ENCODE measurements around the gene SDHAF4.
A peak's percentile ranks its signal among the peaks of the same experiment; 100 is the strongest.
"Not testable (repeated sequence)": the region's sequence is repeated elsewhere in the genome, so short reads cannot be mapped to it uniquely, and the experiment has no call there.

The SDHAF4 gene

DNA sequence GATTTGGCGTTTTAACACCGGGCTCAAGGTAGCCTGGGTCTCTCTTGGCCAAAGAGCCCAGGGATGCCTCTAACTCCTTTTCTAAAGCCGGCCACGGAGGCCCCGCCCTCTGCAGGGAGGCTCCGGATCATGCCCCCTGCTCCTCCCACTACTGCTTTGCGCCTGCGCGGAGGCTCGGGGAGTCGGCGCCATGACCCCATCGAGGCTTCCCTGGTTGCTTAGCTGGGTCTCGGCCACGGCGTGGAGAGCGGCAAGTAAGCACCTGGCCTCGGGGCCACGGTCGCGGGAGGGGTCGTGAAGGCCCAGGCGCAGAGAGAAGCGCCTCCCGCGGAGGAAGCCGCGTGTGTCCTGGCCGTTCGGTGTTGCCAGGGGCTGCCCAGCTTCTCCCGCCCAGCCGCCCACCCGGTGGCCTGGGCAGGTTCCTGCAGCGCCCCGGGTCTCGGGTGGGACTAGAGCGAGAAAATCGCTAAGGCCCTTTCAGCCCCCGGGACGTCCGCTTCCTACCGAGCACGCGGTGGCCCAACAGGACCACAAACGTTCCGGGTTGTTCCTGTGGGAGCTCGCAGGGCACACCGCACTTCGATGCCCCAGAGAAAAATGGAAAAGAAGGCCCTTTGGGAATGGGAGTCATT, at the start of gene SDHAF4:
TSS of gene SDHAF4 (plus strand) at position 180 of the 632 bp plus-strand sequence. CDS start at position 191, 11 bp downstream.
- DNase-seq, result peak; percentile 87

DNA sequence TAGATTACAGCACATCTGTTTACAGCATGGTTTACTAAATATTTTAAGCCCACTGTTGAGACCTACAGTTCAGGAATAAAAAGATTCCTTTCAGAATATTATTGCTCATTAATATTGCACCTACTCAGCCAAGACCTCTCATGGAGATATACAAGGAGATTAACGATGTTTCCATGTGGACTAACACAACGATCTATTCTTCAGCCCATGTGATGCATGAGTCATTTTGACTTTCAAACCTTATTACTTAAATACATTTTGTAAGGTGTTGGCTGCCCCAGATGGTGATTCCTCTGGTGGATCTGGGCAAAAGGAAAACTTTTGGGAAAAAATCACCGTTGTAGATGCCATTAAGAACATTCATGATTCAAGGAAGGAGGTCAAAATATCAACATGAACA, 48.0 kb upstream of the SDHAF4 start:
- no peak for DNase-seq

DNA sequence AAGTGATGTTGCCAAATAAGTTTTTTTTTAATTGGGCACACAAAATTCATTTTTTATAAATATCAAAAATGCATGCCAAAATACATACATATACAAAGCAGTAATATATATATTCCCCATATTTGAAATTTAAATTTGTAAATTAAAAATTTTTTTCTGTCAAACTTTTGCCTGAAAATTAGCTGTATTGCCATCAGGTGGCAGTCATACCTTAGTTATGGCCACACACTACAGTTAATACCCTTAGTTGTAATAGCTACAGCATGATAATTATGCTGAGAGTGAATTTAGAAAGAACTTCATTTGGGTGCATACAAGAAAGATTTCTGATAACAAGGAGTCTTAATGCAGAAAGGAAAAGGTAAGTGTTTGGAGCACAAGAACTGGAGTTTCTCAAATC, 46.2 kb upstream of the SDHAF4 start:
- peak; percentile 21 for DNase-seq

DNA sequence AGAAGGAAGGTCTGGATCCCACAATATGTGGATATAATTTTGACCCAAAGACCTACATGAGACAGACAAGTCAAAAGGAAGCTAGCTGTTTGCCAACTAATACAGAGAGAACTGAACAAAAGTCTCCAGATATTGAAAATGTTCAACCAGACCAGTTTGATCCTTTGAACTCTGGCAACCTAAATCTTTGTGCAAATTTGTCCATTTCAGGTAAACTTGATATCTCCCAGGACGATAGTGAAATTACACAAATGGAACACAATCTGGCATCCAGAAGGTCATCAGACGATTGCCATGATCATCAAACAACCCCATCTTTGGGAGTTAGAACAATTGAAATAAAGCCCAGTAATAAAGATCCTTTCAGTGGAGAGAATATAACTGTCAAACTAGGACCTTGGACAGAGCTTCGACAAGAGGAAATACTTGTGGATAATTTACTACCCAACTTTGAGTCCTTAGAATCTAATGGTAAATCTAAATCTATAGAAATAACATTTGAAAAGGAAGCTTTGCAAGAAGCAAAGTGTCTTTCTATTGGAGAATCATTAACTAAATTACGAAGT, 41.9 kb upstream of the SDHAF4 start:
- no peak for DNase-seq

DNA sequence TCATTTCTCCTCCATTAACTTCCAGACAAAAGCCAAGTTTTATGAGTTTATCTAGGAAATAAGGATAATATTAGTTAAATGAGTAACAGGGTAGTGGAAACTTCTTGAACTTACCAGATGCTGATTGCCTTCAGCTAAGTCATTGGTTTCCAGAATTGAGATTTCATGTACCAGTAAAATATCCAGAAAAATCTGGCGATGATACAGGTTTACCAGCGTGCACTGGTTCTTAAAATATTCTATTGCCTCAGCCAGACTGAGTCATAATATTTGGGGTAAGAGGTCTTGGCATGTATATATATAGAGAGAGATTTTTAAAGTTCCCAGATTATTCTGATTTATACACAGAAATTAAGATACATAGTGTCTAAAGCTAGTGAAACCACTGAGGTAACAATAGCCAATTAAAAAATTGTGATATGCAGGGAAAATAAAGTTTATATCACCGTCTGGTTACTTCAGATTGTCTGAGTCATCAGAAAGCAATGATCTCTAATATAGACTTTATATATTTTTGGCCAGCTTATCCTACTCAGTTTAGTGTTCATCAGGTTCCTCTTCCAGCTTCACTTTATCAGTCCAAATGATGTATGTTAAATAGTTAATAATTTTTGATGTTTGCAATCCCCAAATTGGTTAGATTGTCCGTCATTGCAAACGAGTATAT, 39.5 kb upstream of the SDHAF4 start:
- DNase-seq, result no peak

DNA sequence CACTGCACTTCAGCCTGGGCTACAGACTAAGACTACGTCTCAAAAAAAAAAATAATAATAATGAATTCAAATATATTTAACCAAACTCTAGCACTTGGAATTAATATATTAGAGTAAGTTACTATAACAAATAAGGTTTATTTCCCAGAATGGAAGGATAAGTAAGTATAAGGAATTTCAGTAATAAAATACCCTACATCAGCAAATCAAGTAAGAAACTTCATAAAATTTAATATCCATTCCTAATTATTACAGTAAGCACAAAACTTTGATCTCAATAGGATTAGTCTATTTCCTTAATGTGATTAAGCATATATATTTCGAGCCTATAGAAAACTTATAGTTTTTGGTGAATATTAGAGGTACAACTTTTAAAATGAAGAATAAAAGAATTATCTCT, 36.7 kb upstream of the SDHAF4 start:
- DNase-seq, result no peak

DNA sequence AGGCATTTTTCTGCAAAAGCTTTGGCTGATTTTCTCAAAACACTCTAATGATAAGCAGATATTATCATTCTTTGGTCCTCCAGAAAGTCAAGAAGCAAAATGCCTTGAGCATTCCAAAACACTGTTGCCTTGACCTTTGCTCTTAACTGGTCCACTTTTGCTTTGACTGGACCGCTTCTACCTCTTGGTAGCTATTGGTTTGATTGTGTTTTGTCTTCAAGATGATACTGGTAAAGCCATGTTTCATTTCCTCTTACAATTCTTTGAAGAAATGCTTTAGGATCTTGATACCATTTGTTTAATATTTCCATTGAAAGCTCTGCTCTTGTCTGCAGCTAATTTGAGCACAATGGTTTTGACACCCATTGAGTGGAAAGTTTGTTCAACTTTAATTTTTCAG, 35.6 kb upstream of the SDHAF4 start:
- DNase-seq, result no peak

DNA sequence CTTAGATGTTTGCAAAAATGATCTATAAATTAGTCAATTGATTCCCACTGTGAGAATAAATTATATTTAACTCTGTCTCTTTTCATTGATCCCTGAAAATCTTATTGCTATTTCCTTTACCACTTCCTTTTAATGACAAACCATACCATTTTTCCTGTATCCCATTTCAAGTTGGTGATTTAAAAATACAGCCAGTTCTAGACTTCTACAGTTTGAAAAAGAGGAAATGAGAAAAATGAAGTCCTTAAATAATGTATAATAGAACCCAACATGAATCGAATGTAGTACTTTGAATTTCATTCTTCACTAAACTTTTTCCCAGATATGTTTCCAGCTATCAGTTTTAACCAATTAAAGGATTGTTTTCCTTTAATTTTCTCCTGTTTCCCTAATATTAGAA, 29.5 kb upstream of the SDHAF4 start:
- DNase-seq, result no peak

DNA sequence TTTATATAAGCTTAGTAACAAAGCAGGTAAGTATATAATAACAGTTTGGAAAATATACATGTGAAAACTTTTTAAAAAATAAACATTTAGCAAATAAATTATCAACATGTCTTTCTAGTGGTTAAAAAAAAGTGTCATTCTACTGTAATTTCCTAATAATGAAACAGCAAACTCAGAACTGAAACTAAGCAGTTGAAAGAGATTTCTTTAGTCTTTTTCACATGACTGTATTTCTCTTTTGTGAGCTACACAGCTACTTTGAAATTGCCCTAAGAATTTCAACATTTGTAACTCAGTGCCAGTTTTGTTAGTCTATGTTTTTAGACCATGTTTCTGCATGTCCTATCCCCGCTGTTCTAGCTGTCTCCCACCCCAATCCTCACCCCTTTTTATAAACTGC, 28.4 kb upstream of the SDHAF4 start:
- no peak for DNase-seq

DNA sequence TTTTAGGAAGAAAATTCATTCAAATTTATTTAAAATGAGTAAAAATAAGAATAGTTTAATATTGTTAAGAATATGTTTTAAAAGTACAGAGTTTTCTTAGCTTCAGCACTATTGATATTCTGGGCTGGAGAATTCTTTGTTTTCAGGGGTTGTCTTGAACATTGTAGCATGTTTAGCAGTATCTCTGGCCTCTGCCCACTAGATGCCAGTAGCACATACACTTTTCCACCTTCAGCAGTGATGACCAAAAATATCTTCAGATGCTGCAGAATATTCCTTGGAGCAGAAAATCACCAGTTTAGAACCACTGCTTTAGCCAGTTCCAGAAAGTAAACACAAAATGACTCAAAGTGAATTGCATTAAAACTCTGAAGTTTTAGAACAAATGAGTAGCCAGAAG, 19.4 kb upstream of the SDHAF4 start:
- DNase-seq, result no peak

DNA sequence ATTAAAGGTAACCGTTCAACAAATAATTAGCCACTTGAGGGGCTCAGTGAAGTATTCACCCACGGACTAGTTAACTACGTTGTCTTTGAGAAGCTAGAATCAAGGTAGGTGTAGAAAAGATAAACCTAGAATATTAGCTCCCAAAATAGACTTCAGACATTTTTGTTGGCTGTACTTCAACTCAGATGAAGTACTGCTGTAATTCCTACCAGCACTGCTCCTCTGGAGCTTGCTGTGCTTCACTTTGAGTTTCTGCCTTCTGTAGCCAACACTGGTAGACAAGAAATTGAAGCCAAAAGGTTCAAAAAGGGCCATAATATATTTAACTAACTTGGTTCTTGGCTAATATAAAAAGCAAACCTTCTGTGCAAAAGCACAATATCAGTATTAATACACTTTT, 18.8 kb upstream of the SDHAF4 start:
- DNase-seq, result no peak

DNA sequence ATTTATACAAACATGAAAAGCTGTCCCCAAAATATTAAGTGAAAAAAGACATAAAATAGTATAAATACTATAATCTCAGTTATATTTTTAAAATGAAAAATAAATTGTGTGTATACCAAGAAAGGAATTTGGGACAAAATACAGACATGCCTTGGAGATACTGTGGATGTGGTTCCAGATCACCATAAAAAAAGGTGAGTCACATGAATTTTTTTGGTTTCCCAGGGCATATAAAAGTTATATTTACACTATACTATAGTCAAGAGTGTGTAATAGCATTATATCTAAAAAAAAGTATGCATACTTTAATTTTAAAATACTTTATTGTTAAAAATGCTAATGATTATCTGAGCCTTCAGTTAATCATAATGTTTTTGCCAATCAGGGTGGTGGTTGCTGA, 17.4 kb upstream of the SDHAF4 start:
- DNase-seq, result no peak

DNA sequence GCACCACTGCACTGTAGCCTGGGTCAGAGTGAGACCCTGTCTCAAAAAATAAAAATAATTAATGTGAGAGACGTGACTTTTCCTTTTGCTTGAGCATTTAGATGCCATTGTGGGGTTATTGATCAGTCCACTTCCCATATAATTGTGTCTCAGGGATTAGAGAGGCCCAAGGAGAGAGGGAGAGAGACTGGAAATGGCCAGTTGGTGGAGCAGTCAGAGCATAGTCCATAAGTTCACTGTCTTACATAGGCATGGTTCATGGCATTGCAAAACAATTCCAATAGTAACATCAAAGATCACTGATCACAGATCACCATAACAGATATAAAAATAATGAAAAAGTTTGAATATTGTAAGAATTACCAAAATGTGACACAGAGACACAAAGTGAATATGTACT, 15.2 kb upstream of the SDHAF4 start:
- no peak for DNase-seq

DNA sequence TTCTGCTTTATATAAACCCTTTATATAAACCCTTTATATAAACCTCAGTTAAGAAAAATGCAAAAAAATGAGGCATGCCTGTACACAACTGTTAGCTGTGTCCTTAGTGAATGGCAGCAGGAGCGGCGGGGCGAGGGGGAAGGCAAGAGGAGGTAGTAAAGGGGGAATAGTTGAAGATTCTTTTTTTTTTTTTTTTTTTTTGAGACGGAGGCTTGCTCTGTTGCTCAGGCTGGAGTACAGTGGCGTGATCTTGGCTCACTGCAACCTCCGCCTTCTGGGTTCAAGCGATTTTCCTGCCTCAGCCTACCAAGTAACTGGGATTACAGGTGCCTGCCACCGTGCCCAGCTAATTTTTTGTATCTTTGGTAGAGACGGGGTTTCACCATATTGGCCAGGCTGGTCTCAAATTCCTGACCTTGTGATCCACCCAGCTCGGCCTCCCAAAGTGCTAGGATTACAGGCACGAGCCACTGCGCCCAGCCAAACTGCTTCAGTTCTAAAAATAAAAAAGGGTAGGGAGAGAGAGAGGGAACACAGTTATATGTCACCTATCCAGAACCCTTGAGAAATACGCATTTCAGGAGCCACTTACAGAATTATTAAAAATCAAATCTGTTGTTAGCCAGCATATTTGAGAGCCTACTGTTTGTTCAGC, 14.3 kb upstream of the SDHAF4 start:
- not testable (repeated sequence) for DNase-seq

DNA sequence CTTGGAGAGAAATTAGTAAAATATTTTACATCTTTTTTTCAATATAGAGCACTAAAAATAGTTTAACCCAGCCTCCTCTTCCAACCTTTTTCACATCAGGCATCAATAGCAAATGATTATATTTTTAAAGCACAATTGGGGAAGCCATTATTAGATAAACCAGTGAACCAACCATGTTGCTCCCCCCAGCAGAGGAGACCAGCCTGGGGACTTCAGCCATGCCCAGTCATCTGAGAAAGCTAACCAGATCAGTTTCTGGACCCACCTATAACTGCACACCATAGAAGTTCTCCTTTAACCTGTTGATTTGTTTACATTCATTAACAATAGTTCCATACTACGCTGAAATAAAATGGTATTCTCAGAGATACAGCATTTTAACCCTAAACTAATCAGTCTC, 13.8 kb upstream of the SDHAF4 start:
- DNase-seq, result no peak

DNA sequence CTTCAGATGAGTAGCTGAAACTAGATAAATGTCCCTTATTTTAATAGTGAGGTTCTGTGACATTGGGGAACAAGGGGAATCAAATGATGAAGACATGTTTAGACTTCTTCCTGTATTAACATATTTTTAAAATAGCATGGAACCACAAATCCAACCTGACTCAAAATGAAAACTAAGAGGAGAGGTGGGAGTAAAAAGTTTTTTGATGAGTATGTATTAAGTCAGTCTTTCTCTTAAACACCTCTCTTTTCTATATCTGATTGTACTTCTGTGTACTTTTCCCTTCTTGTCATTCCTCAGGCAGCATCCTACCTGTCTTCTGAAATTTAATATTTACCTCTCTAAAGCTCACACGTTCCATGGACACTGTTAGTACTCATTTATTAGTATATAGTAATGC, 8.7 kb upstream of the SDHAF4 start:
- no peak for DNase-seq

DNA sequence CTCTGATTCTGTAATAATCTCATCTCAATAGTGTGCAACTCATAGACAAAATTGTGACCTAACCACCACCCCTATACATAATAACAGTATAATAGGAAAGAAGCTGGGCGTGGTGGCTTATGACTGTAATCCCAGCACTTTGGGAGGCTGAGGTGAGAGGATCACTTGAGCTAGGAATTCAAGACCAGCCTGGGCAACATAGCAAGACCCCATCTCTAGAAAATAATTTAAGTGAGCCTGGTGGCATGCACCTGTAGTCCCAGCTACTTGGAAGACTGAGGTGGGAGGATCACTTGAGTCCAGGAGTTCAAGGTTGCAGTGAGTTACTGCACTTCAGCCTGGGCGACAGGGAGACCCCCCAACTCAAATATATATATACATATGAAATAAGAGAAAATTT, 4.3 kb upstream of the SDHAF4 start:
- not testable (repeated sequence) for DNase-seq

DNA sequence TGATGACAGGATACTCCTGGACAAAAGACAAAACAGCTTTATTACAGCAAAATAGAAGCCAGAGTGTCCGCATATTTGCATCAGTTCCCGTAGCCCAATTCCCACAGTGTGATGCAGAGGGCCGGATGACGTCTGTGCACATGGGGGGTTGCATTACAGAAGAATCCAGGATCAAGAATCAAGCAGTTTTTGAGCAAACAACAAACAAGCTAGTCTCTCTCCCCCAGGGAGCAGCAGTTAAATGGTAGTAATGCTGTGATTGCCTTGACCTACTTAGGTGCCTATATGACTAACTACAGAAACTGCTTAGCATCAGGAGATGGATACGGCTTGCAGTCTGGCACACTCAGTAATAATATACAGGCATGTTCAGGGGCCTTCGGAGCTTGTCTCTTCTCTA, 3.2 kb upstream of the SDHAF4 start:
- no peak for DNase-seq

DNA sequence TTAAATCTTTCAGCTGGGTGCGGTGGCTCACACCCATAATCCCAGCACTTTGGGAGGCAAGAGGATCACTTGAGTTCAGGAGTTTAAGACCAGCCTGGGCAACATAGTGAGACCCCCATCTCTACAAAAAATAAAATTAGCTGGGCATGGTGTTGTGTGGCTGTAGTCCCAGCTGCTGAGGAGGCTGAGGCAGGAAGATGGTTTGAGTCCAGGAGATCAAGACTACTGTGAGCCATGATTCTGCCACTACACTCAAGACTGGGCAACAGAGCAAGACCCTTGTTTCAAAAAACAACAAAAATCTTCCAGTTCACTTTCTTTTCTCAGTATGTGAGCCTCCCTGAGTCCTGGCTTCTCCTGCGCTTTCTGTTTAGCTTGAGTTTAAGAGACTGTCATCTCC, 7.9 kb downstream of the SDHAF4 start:
- DNase-seq, result no peak

DNA sequence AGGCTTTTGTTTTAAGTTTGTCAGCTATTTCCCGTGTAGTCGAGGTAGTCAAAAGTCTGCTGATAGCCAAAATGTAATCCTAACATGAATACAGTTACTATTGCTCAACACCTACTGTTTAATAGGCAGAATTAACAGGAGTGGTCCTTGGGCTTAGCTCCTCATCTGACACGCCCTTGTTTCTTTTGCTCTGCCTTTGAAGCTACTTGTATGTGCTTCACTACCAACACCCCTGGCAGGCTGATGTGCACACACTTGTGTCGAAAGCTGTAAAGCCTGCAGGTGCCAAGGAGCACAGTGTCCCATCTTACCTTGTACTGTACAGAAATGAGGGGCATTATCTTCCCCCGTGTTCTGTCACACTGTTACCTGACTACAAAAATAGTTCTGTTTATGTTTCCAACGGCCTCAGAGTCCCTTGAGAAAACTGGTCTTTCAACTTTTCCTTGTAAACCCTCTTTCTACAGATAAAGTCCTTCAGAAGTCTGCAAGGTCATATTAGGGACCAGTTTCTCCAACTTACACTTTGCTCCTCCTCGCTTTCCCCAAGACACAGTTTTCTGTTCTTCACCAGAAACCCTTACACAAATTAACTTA, 9.3 kb downstream of the SDHAF4 start:
- DNase-seq, result no peak

DNA sequence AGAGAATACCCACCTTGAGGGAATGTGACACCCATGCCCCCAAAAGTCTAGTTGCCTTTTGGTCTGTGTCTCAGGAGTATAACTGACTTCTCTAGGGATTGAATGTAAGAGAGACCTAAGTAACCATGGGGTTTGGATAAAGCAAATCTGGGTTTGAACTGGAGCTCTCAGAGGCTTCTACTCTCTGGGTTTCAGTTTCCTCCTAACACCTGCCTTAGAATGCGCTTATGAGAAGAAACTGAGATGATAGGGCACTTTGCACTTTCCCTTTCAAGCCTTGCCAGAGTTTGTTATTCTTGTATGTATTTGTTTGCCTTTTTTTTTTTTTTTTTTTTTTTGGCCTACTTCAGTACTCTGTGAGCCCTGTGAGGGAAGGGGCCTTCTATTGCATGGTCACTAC, 19.4 kb downstream of the SDHAF4 start:
- DNase-seq, result no peak

DNA sequence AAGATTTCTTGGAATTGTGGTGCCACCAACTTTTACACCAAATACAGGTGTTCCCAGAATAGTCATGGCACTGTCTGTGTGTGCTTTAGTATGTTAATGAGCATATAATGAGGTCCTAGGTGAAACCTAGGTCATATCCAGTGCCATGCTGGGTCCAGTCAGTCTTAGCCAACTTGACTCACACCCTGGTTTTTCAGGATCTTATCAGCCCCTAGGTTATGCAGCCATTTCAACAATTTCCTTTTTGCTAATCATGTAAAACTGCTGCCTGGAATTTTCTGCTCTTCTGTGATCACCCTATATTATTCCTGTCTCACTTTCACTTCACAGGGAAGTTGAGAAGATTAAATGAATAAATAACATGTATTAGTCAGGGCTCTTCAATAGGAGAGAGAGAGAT, 23.7 kb downstream of the SDHAF4 start:
- DNase-seq, result no peak

DNA sequence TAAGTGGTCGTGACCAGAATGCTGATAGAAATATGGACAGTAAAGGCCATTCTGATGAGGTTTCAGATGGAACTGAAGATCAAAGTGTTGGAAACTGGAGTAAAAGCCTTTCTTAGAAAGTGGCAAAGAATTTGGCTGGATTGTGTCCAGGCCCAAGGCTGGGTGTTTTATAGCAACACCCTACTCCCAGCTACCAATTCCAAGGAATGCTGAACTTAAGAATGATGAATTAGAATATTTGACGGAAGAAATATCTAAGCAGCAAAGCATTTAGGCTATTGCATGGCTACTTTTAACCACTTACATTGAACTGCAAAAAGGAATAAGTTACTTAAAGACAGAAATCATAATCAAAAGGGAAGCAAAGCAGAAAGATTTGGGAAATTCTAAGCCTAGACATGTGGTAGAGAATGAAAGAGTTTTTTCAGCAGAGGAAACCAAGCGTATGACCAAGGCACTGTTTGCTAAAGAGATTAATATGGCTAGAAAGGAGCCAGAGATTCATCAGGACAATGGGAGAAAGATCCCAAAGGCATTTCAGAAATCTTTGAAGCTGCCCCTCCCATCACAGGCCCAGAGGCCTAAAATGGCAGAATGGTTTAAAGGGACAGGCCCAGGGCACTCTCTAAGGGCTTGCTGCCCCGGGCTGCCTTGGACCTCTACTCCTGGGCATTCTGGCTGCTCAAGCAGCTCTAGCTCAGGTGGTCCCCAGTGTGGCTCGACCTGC, 25.8 kb downstream of the SDHAF4 start:
- no peak for DNase-seq

Measured in COR-L47 (cell line).